ENCODE measurements around the gene KIF2C.

Gene KIF2C

DNA sequence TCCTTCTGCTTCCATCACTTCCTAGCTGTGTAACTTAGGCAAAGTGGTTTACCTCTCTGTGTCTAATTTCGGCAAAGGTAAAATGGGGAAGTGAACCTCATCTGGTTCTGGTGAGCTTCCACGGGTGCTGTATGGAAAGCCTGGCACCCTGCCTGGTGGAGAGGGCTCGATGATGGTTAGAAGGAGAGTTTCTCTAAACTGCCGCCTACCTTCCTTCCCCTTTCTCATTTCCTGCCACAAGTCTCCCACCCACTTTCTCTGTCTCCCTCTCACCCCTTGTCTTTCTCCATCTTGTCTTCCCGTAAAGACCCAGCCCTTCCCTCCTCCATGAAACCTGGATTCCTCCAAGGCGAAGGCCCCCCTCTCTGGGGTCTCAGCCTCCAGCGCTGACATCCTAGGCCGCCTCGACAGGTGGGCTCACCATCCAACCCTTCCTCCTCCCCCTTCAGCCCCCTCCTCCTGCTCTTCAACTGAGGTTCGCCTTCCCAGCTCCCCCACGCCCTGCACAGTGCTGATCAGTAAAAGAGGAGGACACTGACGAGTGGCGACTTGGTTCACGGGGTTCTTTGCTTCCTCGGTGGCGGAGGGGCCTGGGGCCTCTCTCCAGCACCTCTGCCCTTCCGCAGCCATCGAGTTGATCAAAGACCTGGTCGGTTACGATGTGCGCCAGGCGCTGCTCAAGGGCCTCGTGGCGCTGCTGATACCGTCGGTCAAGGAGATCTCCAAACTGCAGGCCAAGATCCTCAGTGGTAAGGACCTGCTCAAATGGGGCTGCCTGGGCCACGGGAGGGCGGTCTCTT is 15.9 kb upstream of the KIF2C start:
- FAIRE-seq (no peak), DNase-seq (ENCODE audit: insufficient read length, low spot score) (no peak)
- TF ChIP-seq, protein P1, sequence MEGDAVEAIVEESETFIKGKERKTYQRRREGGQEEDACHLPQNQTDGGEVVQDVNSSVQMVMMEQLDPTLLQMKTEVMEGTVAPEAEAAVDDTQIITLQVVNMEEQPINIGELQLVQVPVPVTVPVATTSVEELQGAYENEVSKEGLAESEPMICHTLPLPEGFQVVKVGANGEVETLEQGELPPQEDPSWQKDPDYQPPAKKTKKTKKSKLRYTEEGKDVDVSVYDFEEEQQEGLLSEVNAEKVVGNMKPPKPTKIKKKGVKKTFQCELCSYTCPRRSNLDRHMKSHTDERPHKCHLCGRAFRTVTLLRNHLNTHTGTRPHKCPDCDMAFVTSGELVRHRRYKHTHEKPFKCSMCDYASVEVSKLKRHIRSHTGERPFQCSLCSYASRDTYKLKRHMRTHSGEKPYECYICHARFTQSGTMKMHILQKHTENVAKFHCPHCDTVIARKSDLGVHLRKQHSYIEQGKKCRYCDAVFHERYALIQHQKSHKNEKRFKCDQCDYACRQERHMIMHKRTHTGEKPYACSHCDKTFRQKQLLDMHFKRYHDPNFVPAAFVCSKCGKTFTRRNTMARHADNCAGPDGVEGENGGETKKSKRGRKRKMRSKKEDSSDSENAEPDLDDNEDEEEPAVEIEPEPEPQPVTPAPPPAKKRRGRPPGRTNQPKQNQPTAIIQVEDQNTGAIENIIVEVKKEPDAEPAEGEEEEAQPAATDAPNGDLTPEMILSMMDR (IDR thresholded peaks at IDR 0.05; ENCODE audit: insufficient read depth, missing control alignments): no peak

DNA sequence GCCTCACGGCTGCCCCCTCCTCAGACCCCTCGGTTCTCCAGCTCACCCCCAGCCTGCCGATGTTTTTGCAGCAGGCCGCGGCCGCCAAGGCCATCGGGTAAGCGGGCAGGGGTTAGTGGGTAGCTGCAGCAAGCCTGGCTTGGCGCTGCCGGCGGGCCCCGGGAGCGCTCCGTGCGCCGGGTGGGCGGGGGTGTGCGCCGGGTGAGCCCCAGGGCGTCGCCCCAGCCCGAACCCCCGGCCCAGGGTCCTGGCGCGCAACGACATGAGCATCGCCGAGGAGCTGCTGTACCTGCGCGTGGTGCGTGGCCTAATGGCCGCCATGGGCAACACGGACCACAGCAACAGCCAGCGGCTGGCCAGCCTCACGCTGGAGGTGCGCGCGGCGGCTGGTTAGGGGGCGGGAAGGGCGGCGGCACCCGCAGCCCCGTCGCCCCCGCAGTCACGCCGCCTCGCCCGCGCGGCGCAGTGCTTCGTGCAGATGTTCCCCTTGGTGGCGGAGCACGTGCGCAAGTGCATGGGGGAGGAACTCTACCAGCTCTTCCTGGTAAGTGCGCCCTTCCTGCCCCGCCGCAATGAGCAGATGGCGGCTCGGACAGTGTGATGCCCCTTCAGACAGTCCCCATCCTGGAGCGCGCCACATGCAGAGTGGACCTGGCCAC is 15.2 kb upstream of the KIF2C start:
- TF ChIP-seq, protein P1 (IDR thresholded peaks at IDR 0.05; ENCODE audit: insufficient read depth, missing control alignments): no peak
- FAIRE-seq (no peak), DNase-seq (ENCODE audit: insufficient read length, low spot score) (no peak)

DNA sequence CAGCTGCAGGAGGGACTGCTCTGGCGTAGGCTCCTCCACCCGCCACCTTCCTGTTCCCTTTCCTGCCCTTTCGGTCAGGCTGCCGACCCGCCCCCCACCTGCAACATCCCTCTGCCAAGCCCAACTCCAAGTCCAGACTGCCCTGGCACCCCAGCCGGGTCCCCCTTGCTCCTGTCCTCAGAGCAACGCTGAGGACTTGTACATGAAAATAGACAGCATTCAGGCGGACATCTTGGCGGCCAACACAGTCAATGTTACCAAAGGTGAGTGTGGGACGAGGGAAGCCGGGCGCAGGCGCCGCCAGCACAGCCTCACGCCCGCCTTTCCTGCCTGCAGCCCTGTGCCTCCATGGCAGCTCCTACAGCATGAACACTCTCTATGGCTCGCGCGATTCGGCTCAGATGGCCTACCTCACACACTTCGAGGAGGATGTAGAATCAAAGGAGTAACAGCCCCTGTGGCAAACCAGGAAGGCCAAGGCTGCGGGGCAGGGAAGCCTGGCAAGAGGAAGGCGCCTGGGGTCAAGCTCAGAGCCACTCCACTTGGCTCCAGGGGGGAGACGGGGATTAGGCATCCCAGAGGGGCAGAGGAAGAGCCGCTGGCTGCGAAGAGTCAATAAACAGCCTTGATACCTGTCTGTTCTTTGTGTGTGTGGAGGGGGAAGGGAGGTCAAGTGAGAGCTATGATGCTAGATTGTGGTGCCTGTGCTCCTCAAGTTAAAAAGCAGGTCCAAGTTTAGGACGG is 14.5 kb upstream of the KIF2C start:
- TF ChIP-seq, protein P1 (IDR thresholded peaks at IDR 0.05; ENCODE audit: insufficient read depth, missing control alignments): no peak
- DNase-seq (ENCODE audit: insufficient read length, low spot score): no peak
- no peak for FAIRE-seq

DNA sequence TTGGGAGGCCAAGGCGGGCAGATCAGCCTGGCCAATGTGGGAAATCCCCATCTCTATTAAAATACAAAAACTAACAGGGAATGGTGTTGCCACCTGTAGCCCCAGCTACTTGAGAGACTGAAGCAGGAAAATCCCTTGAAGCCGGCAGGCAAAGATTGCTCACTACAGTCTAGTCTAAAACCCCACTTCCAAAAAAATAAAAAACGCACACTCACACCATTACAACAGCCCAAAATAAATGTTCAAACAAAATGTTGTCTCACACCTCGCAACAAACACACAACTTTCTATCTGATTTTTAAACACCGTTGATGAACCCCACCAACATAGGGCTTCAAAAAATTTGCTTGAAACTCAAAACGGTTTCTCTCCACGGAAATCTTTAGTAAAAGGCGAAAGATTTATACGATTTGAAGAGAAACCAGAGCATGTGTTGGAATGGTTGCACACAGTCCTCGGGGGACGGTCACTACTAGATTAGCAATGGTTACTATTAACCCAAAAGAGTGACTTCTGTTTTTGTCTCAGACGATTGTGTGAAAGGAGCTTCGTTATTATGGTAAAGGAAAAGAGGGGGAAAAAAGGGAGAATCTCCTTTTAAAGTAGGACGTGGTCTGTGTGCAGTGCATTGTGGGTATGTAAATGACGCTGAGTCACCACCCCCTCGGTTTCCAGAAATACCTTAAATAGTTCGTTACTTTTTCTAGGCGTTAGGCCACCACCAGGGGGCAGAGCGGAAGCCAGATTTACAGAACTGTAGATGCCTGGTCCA is 8.7 kb upstream of the KIF2C start, which contains the start of gene RNU5D-1:
Gene RNU5D-1, minus strand, starts transcription at position 430 of the 772 bp plus-strand sequence.
- TF ChIP-seq, protein P1 (IDR thresholded peaks at IDR 0.05; ENCODE audit: insufficient read depth, missing control alignments): peak; percentile 78
- FAIRE-seq (no peak), DNase-seq (ENCODE audit: insufficient read length, low spot score) (peak; percentile 71)

DNA sequence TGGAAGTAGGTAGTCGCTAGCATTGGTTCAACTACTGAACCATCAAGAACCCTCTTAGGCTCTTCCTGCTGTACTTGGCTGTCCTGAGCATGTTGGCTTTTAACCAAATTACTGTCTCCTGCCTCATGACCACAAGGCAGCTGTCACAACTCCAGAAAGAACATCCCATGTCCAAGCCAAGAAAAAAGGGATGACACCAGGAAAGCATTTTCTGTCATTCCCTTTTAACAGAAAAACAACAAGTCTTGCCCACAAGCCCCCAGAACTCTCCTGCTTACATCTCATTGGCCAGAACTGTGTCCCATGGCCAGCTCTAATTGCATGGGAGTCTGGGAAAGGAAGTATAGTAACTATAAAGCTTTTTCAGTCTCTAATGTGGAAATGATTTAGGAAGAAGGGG is 6.3 kb upstream of the KIF2C start:
- TF ChIP-seq, protein P1 (IDR thresholded peaks at IDR 0.05; ENCODE audit: insufficient read depth, missing control alignments): no peak
- no peak for DNase-seq (ENCODE audit: insufficient read length, low spot score)
- FAIRE-seq: no peak

DNA sequence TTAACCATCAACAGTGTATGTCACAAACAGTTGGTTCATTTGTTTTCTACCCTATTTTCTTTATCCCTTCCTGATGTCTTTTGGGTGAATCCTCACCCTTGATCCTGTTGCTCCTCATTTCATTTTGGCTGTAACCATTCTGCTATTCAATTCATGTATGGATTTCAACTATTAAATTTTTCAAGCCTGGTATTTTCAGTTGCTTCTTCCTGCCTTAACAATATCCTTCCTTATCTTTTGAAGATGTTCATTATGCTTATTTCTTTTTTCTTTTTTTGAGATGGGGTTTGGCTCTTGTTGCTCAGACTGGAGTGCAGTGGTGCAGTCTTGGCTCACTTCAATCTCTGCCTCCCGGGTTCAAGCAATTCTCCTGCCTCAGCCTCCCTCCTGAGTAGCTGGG is 5.9 kb upstream of the KIF2C start:
- TF ChIP-seq, protein P1 (IDR thresholded peaks at IDR 0.05; ENCODE audit: insufficient read depth, missing control alignments): no peak
- DNase-seq (ENCODE audit: insufficient read length, low spot score) (no peak), FAIRE-seq (no peak)

Data from D721Med (cell line).